ENCODE data around the gene TRAPPC5.

TRAPPC5 gene

DNA sequence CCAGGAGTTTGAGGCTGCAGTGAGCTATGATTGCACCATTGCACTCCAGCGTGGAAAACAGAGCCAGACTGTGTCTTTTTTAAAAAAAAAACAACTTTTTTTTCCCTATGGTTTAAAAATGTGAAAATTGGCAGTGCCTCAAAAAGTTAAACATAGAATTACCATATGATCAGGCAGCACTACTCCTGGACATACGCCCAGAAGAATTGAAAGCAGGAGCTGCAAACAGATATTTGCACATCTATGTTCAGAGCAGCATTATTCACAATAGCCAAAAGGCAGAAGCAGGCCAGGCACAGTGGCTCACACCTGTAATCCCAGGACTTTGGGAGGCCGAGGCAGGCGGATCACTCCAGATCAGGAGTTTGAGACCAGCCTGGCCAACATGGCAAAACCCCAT, 15.6 kb upstream of the TRAPPC5 start:
- Histone ChIP-seq H3K36me3 (replicated peaks) (no peaks in the 10 kb centered on the region), H3K27ac (no peak overlapping the region), H3K27me3 (replicated peaks) (no peaks in the 10 kb centered on the region), H3K4me3 (ENCODE audit: low read depth, low read length) (no peak overlapping the region)
- no peak for DNase-seq
- no peak for TF ChIP-seq CTCF (IDR thresholded peaks at IDR 0.05; ENCODE audit: low read depth, low read length, missing control alignments)
- in situ Hi-C loops (cut with HindIII; ENCODE audit: low pct_ligation_motif_present, low sequenced_read_pairs) = no loop called here

- no peak for DNase-seq
- Histone ChIP-seq H3K36me3 (replicated peaks) (no peaks in the 10 kb centered on the region), H3K27me3 (replicated peaks) (no peaks in the 10 kb centered on the region), H3K4me3 (ENCODE audit: low read depth, low read length) (no peak within 1 kb of the TSS), H3K27ac (no peak within 1 kb of the TSS)
- in situ Hi-C loops (cut with HindIII; ENCODE audit: low pct_ligation_motif_present, low sequenced_read_pairs) = no loop called here
- TF ChIP-seq CTCF (IDR thresholded peaks at IDR 0.05; ENCODE audit: low read depth, low read length, missing control alignments) = no peak
These were observed 11.8 kb upstream of the TRAPPC5 start, which contains the start of gene RETN for GRCh38 chr19:7668842-7669241. Gene RETN (plus strand): TSS chr19:7669049. CDS start chr19:7669327, 278 bp downstream.

DNA sequence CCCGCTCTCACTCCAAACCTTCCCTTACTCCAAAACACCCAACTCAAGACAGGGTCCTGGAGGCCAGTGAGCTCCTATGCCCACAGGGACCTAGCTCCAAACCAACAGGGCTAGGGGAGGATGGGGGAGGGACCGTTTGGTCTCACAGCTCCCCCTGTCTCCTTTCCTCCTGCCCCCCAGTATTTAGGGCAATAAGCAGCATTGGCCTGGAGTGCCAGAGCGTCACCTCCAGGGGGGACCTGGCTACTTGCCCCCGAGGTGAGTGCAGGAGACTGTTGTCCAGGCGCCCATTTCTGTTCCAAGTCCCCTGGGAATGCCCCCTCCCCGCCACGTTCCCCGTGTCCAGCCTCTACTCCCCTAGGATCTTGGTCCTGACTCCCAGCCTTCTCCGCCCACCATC, 11.0 kb upstream of the TRAPPC5 start:
- no peak for TF ChIP-seq CTCF (IDR thresholded peaks at IDR 0.05; ENCODE audit: low read depth, low read length, missing control alignments)
- Histone ChIP-seq H3K27ac (no peak overlapping the region), H3K27me3 (replicated peaks) (no peaks in the 10 kb centered on the region), H3K4me3 (ENCODE audit: low read depth, low read length) (no peak overlapping the region), H3K36me3 (replicated peaks) (no peaks in the 10 kb centered on the region)
- in situ Hi-C loops (cut with HindIII; ENCODE audit: low pct_ligation_motif_present, low sequenced_read_pairs) = no loop called here
- no peak for DNase-seq

DNA sequence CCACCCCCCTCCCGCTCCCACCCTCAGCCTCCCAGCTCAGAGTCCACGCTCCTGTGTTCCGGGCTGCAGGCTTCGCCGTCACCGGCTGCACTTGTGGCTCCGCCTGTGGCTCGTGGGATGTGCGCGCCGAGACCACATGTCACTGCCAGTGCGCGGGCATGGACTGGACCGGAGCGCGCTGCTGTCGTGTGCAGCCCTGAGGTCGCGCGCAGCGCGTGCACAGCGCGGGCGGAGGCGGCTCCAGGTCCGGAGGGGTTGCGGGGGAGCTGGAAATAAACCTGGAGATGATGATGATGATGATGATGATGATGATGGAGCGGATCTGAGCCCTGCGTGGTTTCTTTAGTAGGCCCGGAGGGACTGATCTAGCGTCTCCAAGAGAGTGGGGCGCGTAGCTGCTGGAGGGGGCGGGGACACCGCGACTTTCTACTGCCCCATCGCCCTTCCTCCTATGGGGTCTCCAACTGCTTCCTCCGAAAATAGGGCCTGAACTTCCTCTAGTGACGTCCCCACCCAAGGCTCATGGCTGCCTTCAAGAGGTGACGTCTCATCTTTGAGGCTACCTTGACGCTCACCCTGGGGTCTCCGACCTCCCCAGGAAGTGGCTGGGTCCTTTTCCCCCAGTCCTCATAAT, 10.4 kb upstream of the TRAPPC5 start:
- in situ Hi-C loops (cut with HindIII; ENCODE audit: low pct_ligation_motif_present, low sequenced_read_pairs) = no loop called here
- H3K27me3 ChIP-seq (replicated peaks) = no peaks in the 10 kb centered on the region

GRCh38 chr19:7670790-7671189, 9.8 kb upstream of the TRAPPC5 start:
- in situ Hi-C loops (cut with HindIII; ENCODE audit: low pct_ligation_motif_present, low sequenced_read_pairs) = no loop called here
- Histone ChIP-seq H3K27ac (no peak overlapping the region), H3K27me3 (replicated peaks) (no peaks in the 10 kb centered on the region), H3K4me3 (ENCODE audit: low read depth, low read length) (no peak overlapping the region), H3K36me3 (replicated peaks) (no peaks in the 10 kb centered on the region)
- TF ChIP-seq CTCF (IDR thresholded peaks at IDR 0.05; ENCODE audit: low read depth, low read length, missing control alignments) = no peak
- no peak for DNase-seq

More for the DNA sequence above, 10.4 kb upstream of the TRAPPC5 start:
- Histone ChIP-seq H3K4me3 (ENCODE audit: low read depth, low read length) (no peak overlapping the region), H3K36me3 (replicated peaks) (no peaks in the 10 kb centered on the region), H3K27ac (no peak overlapping the region)
- no peak for DNase-seq
- no peak for TF ChIP-seq CTCF (IDR thresholded peaks at IDR 0.05; ENCODE audit: low read depth, low read length, missing control alignments)

- Histone ChIP-seq H3K4me3 (ENCODE audit: low read depth, low read length) (no peak overlapping the region), H3K27ac (no peak overlapping the region), H3K36me3 (replicated peaks) (no peaks in the 10 kb centered on the region), H3K27me3 (replicated peaks) (no peaks in the 10 kb centered on the region)
- in situ Hi-C loops (cut with HindIII; ENCODE audit: low pct_ligation_motif_present, low sequenced_read_pairs) = no loop called here
- no peak for DNase-seq
- no peak for TF ChIP-seq CTCF (IDR thresholded peaks at IDR 0.05; ENCODE audit: low read depth, low read length, missing control alignments)
These were observed 8.1 kb upstream of the TRAPPC5 start for GRCh38 chr19:7672522-7672921.

Data from brain microvascular endothelial cell (primary cell).